GM10248 (cell line): ENCODE measurements around the gene PALM.
"Not testable (repeated sequence)": the region's sequence is repeated elsewhere in the genome, so short reads cannot be mapped to it uniquely, and the experiment has no call there.

ENCODE experiments used
- CTCF ChIA-PET: fragments of 300-600 bp; sonication (Branson Sonifier 250); formaldehyde crosslinking; extraction: SDS; loops from one replicate; lab custom pipeline; 2021; ENCODE audit warnings: antibody characterized with exemption; lab: Yijun Ruan, JAX
- POLR2A ChIA-PET: fragments of 350-650 bp; sonication (Branson Sonifier 250); formaldehyde crosslinking; extraction: SDS; loops from one replicate; lab custom pipeline; 2020; ENCODE audit warnings: antibody characterized with exemption; lab: Yijun Ruan, JAX
- DNase-seq: peaks from one replicate; pipeline ENCODE4 v3.0.0; 2012; ENCODE audit errors: extremely low spot score
- TF ChIP-seq, protein P1 (sequence below): IDR thresholded peaks from 2 replicates; pipeline ENCODE4 v1.5.1; 2012; ENCODE audit warnings: mild to moderate bottlenecking, low read depth; ENCODE audit errors: extremely low read depth, missing control alignments, control extremely low read depth

The PALM gene

DNA sequence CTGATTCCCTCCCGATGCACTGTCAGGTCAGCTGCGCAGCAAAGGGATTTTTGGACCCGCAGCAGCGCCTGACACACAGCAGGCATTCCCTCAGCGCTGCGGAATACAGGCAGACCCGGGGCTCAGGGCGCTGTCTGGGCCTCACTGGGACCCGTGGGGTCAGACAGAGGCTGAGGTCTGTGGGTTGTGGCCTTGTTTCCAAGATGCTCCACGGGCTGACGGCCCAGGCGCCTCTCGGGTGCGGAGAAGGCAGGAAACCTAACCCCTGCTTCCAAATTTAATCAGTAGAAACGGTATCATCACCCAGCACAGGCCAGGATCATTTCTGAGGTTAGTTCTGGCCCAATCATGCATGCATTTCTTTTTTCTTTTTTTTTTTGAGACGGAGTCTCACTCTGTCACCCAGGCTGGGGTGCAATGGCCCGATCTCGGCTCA lies 45.0 kb upstream of the PALM start:
- ChIA-PET POLR2A (no interaction called here), CTCF (interaction anchor here (0.7 to 1.5 kb wide), 4 partner anchors 14 to 70 kb away, joined by 3 to 8 read pairs (median 4); partner anchors contain the start of gene POLRMT)
- DNase-seq: no peak
- TF ChIP-seq, protein P1, sequence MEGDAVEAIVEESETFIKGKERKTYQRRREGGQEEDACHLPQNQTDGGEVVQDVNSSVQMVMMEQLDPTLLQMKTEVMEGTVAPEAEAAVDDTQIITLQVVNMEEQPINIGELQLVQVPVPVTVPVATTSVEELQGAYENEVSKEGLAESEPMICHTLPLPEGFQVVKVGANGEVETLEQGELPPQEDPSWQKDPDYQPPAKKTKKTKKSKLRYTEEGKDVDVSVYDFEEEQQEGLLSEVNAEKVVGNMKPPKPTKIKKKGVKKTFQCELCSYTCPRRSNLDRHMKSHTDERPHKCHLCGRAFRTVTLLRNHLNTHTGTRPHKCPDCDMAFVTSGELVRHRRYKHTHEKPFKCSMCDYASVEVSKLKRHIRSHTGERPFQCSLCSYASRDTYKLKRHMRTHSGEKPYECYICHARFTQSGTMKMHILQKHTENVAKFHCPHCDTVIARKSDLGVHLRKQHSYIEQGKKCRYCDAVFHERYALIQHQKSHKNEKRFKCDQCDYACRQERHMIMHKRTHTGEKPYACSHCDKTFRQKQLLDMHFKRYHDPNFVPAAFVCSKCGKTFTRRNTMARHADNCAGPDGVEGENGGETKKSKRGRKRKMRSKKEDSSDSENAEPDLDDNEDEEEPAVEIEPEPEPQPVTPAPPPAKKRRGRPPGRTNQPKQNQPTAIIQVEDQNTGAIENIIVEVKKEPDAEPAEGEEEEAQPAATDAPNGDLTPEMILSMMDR: no peak

DNA sequence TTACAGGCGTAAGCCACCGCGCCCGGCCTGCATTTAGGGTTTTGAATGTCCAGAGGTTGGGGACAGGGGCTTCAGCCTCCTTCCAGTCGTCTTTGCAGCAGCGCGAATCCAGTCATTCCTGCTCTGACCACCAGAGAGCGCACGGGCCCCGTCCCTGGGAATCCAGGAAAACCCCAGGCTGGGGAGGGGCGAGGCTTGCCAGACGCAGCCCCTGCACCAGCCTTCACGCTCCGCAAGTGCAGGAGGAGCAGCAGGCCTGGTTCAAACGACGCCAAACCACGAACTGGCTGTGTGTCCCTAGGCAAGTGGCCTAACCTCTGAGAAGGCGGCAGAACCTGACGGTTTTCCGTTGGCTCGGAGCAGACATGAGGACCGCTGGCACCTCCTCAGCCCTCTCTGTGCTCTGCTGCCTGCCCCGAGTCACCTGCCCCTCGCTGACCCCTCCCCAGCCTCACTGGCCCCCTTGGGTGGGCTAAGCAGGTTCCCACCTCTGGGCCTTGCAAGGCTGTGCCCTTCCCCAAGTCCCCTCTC lies 43.8 kb upstream of the PALM start:
- CTCF ChIA-PET: no interaction called here
- TF ChIP-seq, protein P1: peak; percentile 90
- POLR2A ChIA-PET: no interaction called here
- DNase-seq: peak; percentile 85

DNA sequence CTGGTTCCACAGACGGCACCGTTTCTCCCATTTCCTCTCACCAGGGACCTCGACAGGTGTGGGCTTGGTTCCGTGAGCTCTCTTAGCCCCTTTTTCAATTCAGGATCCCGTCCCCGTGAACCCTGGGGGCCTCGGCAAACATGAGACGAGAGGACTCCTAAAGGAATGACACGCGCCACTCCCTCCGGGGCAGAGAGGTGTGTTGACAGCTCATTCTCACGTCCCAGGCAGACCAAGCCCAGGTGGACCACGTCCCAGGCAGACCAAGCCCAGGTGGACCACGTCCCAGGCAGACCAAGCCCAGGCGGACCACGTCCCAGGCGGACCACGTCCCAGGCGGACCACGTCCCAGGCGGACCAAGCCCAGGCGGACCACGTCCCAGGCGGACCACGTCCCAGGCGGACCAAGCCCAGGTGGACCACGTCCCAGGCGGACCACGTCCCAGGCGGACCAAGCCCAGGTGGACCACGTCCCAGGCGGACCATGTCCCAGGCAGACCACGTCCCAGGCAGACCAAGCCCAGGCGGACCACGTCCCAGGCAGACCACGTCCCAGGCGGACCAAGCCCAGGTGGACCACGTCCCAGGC lies 41.7 kb upstream of the PALM start:
- POLR2A ChIA-PET, DNase-seq: not testable (repeated sequence)
- CTCF ChIA-PET: interaction anchor here (1.0 to 2.1 kb wide), 4 partner anchors 9 to 102 kb away, joined by 3 to 9 read pairs (median 4); partner anchors contain the start of gene FSTL3

DNA sequence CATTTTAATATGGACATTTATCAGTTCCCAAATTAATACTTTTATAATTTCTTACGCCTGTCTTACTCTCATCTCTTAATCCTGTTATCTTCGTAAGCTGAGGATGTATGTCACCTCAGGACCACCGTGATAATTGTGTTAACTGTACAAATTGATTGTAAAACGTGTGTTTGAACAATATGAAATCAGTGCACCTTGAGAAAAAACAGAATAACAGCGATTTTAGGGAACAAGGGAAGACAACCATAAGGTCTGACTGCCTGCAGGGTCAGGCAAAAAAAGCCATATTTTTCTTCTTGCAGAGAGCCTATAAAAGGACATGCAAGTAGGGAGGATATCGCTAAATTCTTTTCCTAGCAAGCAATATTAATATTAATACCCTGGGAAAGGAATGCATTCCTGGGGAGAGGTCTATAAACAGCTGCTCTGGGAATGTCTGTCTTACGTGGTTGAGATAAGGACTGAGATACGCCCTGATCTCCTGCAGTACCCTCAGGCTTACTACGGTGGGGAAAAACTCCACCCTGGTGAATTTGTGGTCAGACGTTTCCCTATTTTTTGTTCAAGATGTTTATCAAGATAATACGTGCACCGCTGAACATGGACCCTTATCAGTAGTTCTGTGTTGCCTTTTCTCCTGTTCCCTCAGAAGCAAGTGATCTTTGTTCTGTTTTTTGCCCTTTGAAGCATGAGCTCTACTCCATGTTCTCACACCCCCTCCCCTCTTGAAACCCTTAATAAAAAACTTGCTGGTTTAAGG lies 39.9 kb upstream of the PALM start:
- DNase-seq, POLR2A ChIA-PET: not testable (repeated sequence)
- CTCF ChIA-PET: interaction anchor here (0.8 to 3.2 kb wide), 3 partner anchors 9 to 65 kb away, joined by 3 to 17 read pairs (median 6); no protein-coding TSS in a partner anchor

DNA sequence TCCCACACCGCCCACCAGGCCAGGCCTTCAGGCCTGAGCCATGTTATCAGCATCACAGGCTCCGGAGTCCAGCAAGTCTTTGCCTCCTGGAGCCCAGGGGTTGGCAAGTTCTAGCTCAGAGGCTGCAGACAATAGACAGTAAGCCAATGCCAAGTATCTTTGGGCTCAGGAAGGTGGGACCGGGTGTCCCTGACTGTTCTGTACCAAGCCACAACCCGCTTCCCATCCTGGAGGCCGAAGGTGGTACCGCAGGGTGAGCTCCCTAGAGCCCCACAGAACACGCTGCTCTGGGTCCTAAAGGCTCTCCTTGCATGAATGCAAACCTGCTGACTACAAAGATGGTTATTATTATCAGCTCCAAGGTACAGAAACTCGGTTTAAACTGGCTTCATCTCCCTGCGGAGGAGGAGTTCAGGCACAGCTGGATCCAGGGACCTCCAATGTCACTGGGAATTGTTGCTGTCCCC lies 38.1 kb upstream of the PALM start:
- CTCF ChIA-PET: interaction anchor here (0.8 to 3.2 kb wide), 3 partner anchors 9 to 160 kb away, joined by 3 to 17 read pairs (median 4); no protein-coding TSS in a partner anchor
- TF ChIP-seq, protein P1: no peak
- no peak for DNase-seq
- POLR2A ChIA-PET: no interaction called here

DNA sequence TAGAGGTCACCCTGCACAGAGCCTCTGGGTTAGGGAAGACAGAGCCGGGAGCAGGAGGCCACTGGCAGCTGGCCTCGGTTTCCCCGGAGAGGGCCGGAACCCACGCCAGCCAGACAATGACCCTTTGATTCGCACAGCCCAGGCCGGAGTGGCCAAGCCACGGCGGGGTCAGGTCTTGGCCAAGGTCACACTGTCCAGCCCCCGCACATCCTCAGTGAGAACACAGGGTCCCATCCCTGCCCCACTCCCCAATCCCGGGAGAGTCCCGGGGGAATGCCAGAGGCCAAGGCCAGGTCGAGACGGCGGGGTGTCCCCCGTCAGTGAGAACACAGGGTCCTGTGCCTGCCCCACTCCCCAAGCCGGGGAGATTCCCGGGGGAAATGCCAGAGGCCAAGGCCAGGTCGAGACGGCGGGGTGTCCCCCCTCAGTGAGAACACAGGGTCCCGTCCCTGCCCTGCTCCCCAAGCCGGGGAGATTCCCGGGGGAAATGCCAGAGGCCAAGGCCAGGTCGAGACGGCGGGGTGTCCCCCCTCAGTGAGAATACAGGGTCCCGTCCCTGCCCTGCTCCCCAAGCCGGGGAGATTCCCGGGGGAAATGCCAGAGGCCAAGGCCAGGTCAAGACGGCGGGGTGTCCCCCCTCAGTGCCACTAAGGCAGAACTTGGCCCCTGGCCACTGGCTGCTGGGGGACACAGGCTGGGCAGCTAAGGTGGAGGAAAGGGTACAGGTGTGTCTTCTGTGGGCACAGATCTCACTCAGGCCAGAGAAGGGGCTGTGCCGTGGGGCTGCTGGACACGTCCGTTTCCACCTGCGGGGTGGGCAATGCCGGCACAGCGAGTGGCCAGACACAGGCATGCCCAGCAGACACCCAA lies 34.2 kb upstream of the PALM start:
- ChIA-PET CTCF (interaction anchor here (1.1 to 1.2 kb wide), 2 partner anchors 60 to 90 kb away, joined by 3 to 4 read pairs; no protein-coding TSS in a partner anchor), POLR2A (no interaction called here)
- no peak for DNase-seq
- TF ChIP-seq, protein P1: no peak

DNA sequence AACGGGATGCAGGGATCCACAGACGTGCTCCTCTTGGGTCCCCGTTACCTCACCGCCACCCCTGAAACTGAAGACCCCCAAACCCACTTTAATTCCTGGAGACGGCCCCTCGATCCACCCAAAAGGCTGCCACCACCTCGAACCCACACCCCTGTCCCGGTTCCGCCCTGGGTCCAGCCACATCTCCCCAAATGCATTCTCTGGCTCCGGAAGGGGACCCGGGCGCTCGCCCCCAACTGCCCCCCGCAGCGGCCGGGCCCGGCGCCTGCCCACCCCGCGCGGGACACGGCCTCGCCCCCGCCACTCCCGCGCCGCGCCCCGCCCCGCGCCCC lies 32.8 kb upstream of the PALM start:
- ChIA-PET POLR2A (no interaction called here), CTCF (interaction anchor here (1.1 to 1.7 kb wide), 2 partner anchors 10 to 58 kb away, joined by 4 to 5 read pairs; no protein-coding TSS in a partner anchor)
- DNase-seq: no peak
- TF ChIP-seq, protein P1: no peak
